CD8-positive, alpha-beta memory T cell (primary cell): Measurements from ENCODE around the gene NR5A2. TPM values are rescaled to one million over a fixed set of nuclear protein-coding genes. Genes with fewer than 3 reads are reported as not detected.

Experiments used
- CTCF ChIA-PET: fragments of 350-600 bp; sonication (Branson Sonifier 250); formaldehyde crosslinking; loops from one replicate; lab custom pipeline; 2021; ENCODE audit warnings: antibody characterized with exemption; lab: Charles Lee
- POLR2A ChIA-PET: fragments of 350-600 bp; sonication (Branson Sonifier 250); formaldehyde crosslinking; loops from one replicate; lab custom pipeline; 2021; ENCODE audit warnings: antibody characterized with exemption; lab: Charles Lee
- DNase-seq, 5 donors: peaks; one replicate each; pipeline versions ENCODE4 v3.0.0 to v3.0.0-alpha.2; 2020 to 2022; ENCODE audit warnings: mixed read lengths in 1 of 5
- H3K27ac ChIP-seq: one replicate; pipeline ENCODE4 v1.7.0; 2013; ENCODE audit warnings: low read depth, mild to moderate bottlenecking, low read length, moderate library complexity
- H3K27me3 ChIP-seq: 2 replicates; pipeline ENCODE4 v1.7.0; 2013; ENCODE audit warnings: low read length, mild to moderate bottlenecking; ENCODE audit not compliant: insufficient read depth, poor library complexity, severe bottlenecking
- H3K36me3 ChIP-seq: 2 replicates; pipeline ENCODE4 v1.7.0; 2013; ENCODE audit warnings: mild to moderate bottlenecking, low read length, moderate library complexity; ENCODE audit not compliant: insufficient read depth
- H3K4me1 ChIP-seq: 2 replicates; pipeline ENCODE4 v1.7.0; 2013; ENCODE audit warnings: mild to moderate bottlenecking, low read length, moderate library complexity; ENCODE audit not compliant: insufficient read depth
- H3K4me3 ChIP-seq: 2 replicates; pipeline ENCODE4 v1.7.0; 2013; ENCODE audit warnings: mild to moderate bottlenecking, low read length
- H3K9me3 ChIP-seq: 2 replicates; pipeline ENCODE4 v1.7.0; 2013; ENCODE audit warnings: mild to moderate bottlenecking, low read length
- H3K27ac Mint-ChIP-seq, 8 donors: one replicate each; pipeline ENCODE4 v1.8.0; 2020 to 2021; ENCODE audit warnings: mixed read lengths in 8 of 8, mild to moderate bottlenecking in 6 of 8, inconsistent platforms in 3 of 8, moderate library complexity in 3 of 8
- H3K27me3 Mint-ChIP-seq, 2 donors: one replicate each; pipeline ENCODE4 v1.8.0; 2020 to 2021; ENCODE audit warnings: mixed read lengths in 2 of 2, mild to moderate bottlenecking in 1 of 2, moderate library complexity in 1 of 2
- H3K36me3 Mint-ChIP-seq, 3 donors: one replicate each; pipeline ENCODE4 v1.8.0; 2020 to 2021; ENCODE audit warnings: mixed read lengths in 3 of 3, inconsistent platforms in 1 of 3, mild to moderate bottlenecking in 1 of 3
- H3K4me1 Mint-ChIP-seq, 3 donors: one replicate each; pipeline ENCODE4 v1.8.0; 2020 to 2021; ENCODE audit warnings: mixed read lengths in 3 of 3, inconsistent platforms in 1 of 3, mild to moderate bottlenecking in 1 of 3
- H3K4me3 Mint-ChIP-seq, 7 donors: one replicate each; pipeline ENCODE4 v1.8.0; 2020 to 2021; ENCODE audit warnings: mixed read lengths in 7 of 7, mild to moderate bottlenecking in 6 of 7, moderate library complexity in 4 of 7, inconsistent platforms in 2 of 7
- H3K9me3 Mint-ChIP-seq, 5 donors: one replicate each; pipeline ENCODE4 v1.8.0; 2020 to 2022; ENCODE audit warnings: mixed read lengths in 5 of 5, mild to moderate bottlenecking in 3 of 5, moderate library complexity in 2 of 5, inconsistent platforms in 1 of 5
- polyA plus RNA-seq: library from polyadenylated mRNA; unstranded; fragments of 300-500 nt; fragmentation: Illumina TruSeq; gene quantifications from one replicate; pipeline ENCODE4 v1.2.3, GENCODE V29; 2021
- total RNA-seq, 2 experiments: library from RNA; stranded (reverse); gene quantifications; one replicate each; pipeline ENCODE4 v1.2.3, GENCODE V29; 2021

Gene NR5A2
- total and polyA plus RNA-seq, 3 experiments from 2014 or later: not detected

- H3K27ac Mint-ChIP-seq: no peak overlapping the region
- H3K27me3 Mint-ChIP-seq: peaks cover 33 to 58% of the 10 kb centered on the region in 2 donors
- no peaks in the 10 kb centered on the region for H3K36me3 Mint-ChIP-seq
- DNase-seq: no peak
- H3K4me3 ChIP-seq: no peak overlapping the region
- no peaks in the 10 kb centered on the region for H3K36me3 ChIP-seq
- H3K27me3 ChIP-seq: peaks cover 74% of the 10 kb centered on the region
- no peaks in the 10 kb centered on the region for H3K9me3 Mint-ChIP-seq
- H3K9me3 ChIP-seq: no peaks in the 10 kb centered on the region
- POLR2A ChIA-PET: interaction anchor here (0.5 kb wide), 1 partner anchor 29 kb away, joined by 4 read pairs; no protein-coding TSS in a partner anchor
- peaks cover 20 to 46% (median 40%) of the 10 kb centered on the region in 3 donors for H3K4me1 Mint-ChIP-seq
- H3K27ac ChIP-seq: no peak overlapping the region
- H3K4me3 Mint-ChIP-seq: peak overlapping the region in 5 of 7 donors; percentile 0 to 39 (median 20)
- CTCF ChIA-PET: no interaction called here
- H3K4me1 ChIP-seq: peaks cover 31% of the 10 kb centered on the region
Observed at GRCh38 chr1:200037904-200038303, 10.4 kb downstream of the NR5A2 start.

DNA sequence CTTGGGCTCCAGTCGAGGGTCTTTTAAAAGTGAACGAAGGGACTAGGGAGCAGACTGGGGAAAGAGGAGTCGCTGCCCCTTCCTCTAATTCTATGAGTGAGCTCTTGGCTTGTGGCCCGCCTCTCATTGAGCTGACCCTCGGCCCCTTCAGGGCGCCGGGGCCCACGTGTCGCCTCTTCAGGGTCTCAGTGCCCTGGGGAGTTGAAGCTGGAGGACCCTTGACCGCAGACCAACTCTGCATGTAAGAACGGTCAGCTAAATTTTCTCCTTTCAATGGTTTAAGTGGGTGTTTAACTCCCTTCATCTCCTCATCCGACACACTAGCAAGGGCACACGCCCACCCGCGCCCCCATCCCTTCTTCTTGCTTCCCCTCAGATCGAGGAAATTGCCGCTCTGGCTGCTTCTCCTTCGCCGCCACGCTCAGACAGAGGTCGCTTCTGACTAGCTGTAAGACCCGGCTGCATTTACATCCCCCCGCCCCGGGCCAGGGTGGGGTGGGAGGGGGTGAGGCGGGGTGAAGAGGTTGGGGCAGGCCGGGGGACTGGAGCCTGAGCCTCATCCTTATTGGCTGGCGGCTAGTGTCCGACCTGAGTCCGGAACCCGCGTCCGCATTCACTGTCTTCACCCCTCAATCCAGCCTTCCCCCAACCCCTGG, 10.9 kb downstream of the NR5A2 start:
- no peak overlapping the region for H3K27ac Mint-ChIP-seq
- no peak overlapping the region for H3K27ac ChIP-seq
- peaks cover 25 to 51% (median 45%) of the 10 kb centered on the region in 3 donors for H3K4me1 Mint-ChIP-seq
- POLR2A ChIA-PET: interaction anchor here (0.5 kb wide), 1 partner anchor 29 kb away, joined by 4 read pairs; no protein-coding TSS in a partner anchor
- H3K36me3 Mint-ChIP-seq: no peaks in the 10 kb centered on the region
- peaks cover 76% of the 10 kb centered on the region for H3K27me3 ChIP-seq
- H3K27me3 Mint-ChIP-seq: peaks cover 38 to 62% of the 10 kb centered on the region in 2 donors
- H3K4me3 Mint-ChIP-seq: peak overlapping the region; percentile 0 to 59 (median 39)
- peak in 1 of 5 donors; percentile 45 for DNase-seq
- CTCF ChIA-PET: no interaction called here
- H3K9me3 Mint-ChIP-seq: no peaks in the 10 kb centered on the region
- no peaks in the 10 kb centered on the region for H3K9me3 ChIP-seq
- no peaks in the 10 kb centered on the region for H3K36me3 ChIP-seq
- H3K4me1 ChIP-seq: peaks cover 31% of the 10 kb centered on the region
- H3K4me3 ChIP-seq: no peak overlapping the region

DNA sequence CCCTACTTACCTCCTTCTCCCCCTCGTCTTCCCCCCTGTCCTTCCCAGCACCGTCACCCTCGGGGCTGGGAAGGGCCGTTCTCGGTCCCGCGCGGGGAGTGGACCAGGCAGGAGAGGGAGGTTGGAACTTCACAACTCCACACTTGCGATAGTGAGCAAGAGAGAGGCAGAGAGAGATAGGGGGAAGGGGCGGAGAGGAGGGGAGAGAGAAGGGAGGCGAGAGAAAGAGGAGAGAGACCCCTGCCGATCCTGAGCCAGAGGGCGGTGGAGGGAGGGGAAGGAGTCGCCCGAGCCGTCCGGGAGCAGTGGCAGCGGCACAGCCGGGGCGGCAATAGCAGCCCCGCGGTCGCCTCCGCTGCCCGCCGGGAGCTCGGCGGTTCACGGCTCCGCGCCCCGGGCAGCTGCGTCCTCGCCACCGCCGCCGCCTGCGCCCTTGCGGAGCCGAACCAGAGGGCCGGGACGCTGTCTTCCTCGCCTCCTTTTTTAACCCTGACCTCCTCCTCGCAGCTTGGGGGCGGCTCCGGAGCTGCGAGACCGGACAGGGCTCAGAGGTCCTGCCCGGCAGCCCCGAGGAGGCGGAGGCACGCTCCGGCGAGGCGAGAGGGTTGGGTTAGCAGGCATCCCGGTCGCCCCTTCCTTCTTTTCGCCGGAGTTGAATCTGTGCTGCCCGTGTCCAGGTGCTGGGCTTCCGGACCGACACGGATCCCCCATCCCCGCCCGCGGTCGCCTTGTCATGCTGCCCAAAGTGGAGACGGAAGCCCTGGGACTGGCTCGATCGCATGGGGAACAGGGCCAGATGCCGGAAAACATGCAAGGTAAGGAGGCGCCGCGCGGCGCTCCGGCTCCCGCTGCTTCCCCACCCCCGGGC, 11.7 kb downstream of the NR5A2 start:
- Mint-ChIP-seq H3K36me3 (no peaks in the 10 kb centered on the region), H3K27ac (peak overlapping the region in 1 of 8 donors; percentile 68), H3K9me3 (no peaks in the 10 kb centered on the region), H3K4me1 (peaks cover 25 to 51% (median 45%) of the 10 kb centered on the region in 3 donors), H3K4me3 (peak overlapping the region in 6 of 7 donors; percentile 57 to 84 (median 76)), H3K27me3 (peaks cover 43 to 67% of the 10 kb centered on the region in 2 donors)
- H3K36me3 ChIP-seq: no peaks in the 10 kb centered on the region
- no peaks in the 10 kb centered on the region for H3K9me3 ChIP-seq
- CTCF ChIA-PET: no interaction called here
- peaks cover 69% of the 10 kb centered on the region for H3K27me3 ChIP-seq
- POLR2A ChIA-PET: no interaction called here
- H3K4me3 ChIP-seq: peak overlapping the region; percentile 32
- H3K4me1 ChIP-seq: peaks cover 31% of the 10 kb centered on the region
- DNase-seq: peak in 2 of 5 donors; percentile 13 to 42
- H3K27ac ChIP-seq: no peak overlapping the region

DNA sequence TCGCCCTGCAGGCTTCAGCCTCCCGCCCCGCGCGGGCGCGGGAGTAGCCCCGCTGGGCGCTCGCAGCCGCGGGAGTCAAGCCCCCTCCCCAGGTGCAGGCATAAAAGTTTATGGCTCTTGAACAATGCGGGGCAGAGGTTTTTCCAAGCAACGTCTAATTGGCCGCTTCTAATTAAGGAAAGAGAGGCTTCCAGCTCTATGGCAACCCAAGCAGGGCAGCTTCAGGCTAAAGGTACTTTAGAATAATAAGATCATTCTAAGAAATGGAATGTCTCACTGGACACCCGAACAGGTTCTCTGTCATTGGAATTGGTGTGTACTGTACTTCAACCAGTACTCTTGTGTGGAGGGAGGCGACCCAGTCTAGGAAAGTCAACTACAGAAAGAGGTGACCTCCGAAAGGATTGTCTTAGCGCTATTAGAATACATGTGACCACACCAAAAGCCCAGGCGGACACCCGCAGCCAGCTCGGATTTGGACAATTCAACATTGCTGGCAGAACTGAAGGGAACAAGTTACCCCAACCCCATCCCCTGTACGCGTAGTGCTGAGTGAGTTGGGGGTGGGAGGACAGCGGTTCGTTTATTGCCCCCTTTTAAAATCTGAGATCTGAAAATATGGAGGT, 12.5 kb downstream of the NR5A2 start:
- ChIA-PET POLR2A (no interaction called here), CTCF (no interaction called here)
- H3K27me3 Mint-ChIP-seq: peaks cover 46 to 67% of the 10 kb centered on the region in 2 donors
- peaks cover 25 to 51% (median 45%) of the 10 kb centered on the region in 3 donors for H3K4me1 Mint-ChIP-seq
- no peaks in the 10 kb centered on the region for H3K9me3 Mint-ChIP-seq
- Histone ChIP-seq H3K27me3 (peaks cover 65% of the 10 kb centered on the region), H3K27ac (no peak overlapping the region), H3K36me3 (no peaks in the 10 kb centered on the region), H3K9me3 (no peaks in the 10 kb centered on the region), H3K4me3 (no peak overlapping the region), H3K4me1 (peaks cover 27% of the 10 kb centered on the region)
- H3K4me3 Mint-ChIP-seq: peak overlapping the region in 6 of 7 donors; percentile 39 to 81 (median 52)
- H3K36me3 Mint-ChIP-seq: no peaks in the 10 kb centered on the region
- no peak for DNase-seq
- peak overlapping the region in 2 of 8 donors; percentile 5 to 34 for H3K27ac Mint-ChIP-seq

DNA sequence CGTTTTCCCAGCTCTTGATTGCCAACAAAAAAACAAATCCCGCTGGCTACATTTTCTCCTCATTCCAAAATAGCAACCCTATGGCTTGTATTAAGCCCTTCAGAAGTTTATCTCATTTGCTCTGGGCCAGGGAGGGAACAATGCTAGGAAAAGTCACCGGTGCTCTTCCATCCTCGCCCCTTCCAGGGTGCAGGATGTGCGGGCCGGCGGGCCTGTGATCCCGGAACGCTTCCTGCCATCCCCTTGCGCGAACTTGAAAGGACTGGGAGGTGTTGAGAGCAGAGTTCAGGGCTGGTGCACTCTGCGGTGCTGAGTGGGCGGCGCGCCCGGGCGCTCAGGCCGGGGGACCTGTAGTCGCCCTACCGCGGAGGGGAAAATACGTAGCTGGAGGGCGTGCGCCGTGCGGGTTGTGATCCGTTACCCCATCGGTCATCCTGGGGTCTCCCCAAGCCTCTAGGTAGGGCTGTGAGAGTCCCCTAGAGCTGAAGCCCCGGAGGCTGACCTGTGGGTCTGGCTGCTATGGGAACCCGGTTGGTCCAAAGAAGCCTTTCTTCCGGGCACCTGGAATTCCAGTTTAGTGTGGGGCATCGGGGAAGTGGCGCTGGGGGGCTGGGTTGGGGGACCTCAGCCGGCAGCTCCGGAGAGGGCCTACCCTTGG, 13.1 kb downstream of the NR5A2 start:
- Histone ChIP-seq H3K9me3 (no peaks in the 10 kb centered on the region), H3K27me3 (peaks cover 60% of the 10 kb centered on the region), H3K27ac (no peak overlapping the region), H3K36me3 (no peaks in the 10 kb centered on the region), H3K4me3 (no peak overlapping the region), H3K4me1 (peaks cover 21% of the 10 kb centered on the region)
- Mint-ChIP-seq H3K9me3 (no peaks in the 10 kb centered on the region), H3K27ac (no peak overlapping the region), H3K4me3 (peak overlapping the region in 4 of 7 donors; percentile 51 to 81 (median 56)), H3K4me1 (peaks cover 23 to 51% (median 43%) of the 10 kb centered on the region in 3 donors), H3K36me3 (no peaks in the 10 kb centered on the region), H3K27me3 (peaks cover 53 to 72% of the 10 kb centered on the region in 2 donors)
- ChIA-PET CTCF (no interaction called here), POLR2A (no interaction called here)
- DNase-seq: no peak

GRCh38 chr1:200041337-200042118, 14.0 kb downstream of the NR5A2 start:
- no peak for DNase-seq
- peaks cover 14% of the 10 kb centered on the region for H3K4me1 ChIP-seq
- no peaks in the 10 kb centered on the region for H3K9me3 Mint-ChIP-seq
- no peaks in the 10 kb centered on the region for H3K9me3 ChIP-seq
- H3K27ac ChIP-seq: no peak overlapping the region
- H3K4me3 Mint-ChIP-seq: peak overlapping the region in 2 of 7 donors; percentile 14 to 32
- no peaks in the 10 kb centered on the region for H3K36me3 Mint-ChIP-seq
- H3K36me3 ChIP-seq: no peaks in the 10 kb centered on the region
- H3K27me3 ChIP-seq: peaks cover 51% of the 10 kb centered on the region
- peaks cover 60 to 64% of the 10 kb centered on the region in 2 donors for H3K27me3 Mint-ChIP-seq
- H3K27ac Mint-ChIP-seq: no peak overlapping the region
- H3K4me3 ChIP-seq: no peak overlapping the region
- POLR2A ChIA-PET: no interaction called here
- peaks cover 18 to 51% (median 37%) of the 10 kb centered on the region in 3 donors for H3K4me1 Mint-ChIP-seq
- CTCF ChIA-PET: no interaction called here

DNA sequence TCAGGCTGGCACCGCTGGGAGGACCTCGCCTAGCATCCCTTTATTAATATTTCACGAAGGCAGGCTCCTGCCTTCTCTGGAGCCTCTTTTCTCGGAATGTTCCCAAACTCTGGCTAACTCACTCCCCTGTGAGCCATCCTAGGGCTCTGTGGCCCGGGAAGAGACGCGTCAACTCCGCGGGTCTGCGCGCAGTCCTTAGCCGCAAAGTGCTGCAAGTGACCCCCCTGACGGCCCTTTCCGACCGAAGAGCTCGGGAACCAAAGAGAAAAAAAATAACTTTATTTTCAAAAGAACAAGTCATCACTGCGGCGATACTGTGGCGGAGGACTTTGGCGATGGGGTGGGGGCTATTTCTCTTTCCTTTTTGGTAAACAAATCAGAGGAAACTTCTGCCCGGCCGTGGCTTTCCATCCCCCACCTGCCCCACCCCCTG, 14.6 kb downstream of the NR5A2 start:
- Histone ChIP-seq H3K9me3 (no peaks in the 10 kb centered on the region), H3K27ac (no peak overlapping the region), H3K4me3 (no peak overlapping the region), H3K4me1 (peaks cover 14% of the 10 kb centered on the region), H3K27me3 (peaks cover 47% of the 10 kb centered on the region), H3K36me3 (no peaks in the 10 kb centered on the region)
- DNase-seq: no peak
- CTCF ChIA-PET: no interaction called here
- Mint-ChIP-seq H3K4me3 (peak overlapping the region in 3 of 7 donors; percentile 29 to 36 (median 35)), H3K9me3 (no peaks in the 10 kb centered on the region), H3K27me3 (peaks cover 58 to 65% of the 10 kb centered on the region in 2 donors), H3K36me3 (no peaks in the 10 kb centered on the region), H3K4me1 (peaks cover 18 to 49% (median 34%) of the 10 kb centered on the region in 3 donors), H3K27ac (no peak overlapping the region)
- POLR2A ChIA-PET: interaction anchor here (0.6 kb wide), 1 partner anchor 61 kb away, joined by 3 read pairs; no protein-coding TSS in a partner anchor
